Activated CD8-positive, alpha-beta T cell treated with anti-CD3 and anti-CD28 coated beads, Interleukin-2, amount 10 ng/mL, durations not matched to agents 7 days and 5 days (primary cell): ENCODE data around the gene CTNND2. TPM values are rescaled to one million over a fixed set of nuclear protein-coding genes. Genes with fewer than 3 reads are reported as not detected.

Experiments used
- ATAC-seq: fragments of 150-1000 bp; cut with Tn5 transposase; one replicate; pipeline ENCODE4 v1.10.0; 2021; ENCODE audit warnings: moderate library complexity
- CTCF ChIA-PET: fragments of 350-600 bp; sonication (Branson Sonifier 250); formaldehyde crosslinking; loops from one replicate; lab custom pipeline; 2021; ENCODE audit warnings: antibody characterized with exemption; lab: Charles Lee
- POLR2A ChIA-PET: fragments of 350-600 bp; sonication (Branson Sonifier 250); formaldehyde crosslinking; loops from one replicate; lab custom pipeline; 2021; ENCODE audit warnings: antibody characterized with exemption; lab: Charles Lee
- DNase-seq: peaks from one replicate; pipeline ENCODE4 v3.0.0-alpha.2; 2020
- H3K27ac Mint-ChIP-seq: one replicate; pipeline ENCODE4 v1.8.0; 2021; ENCODE audit warnings: mild to moderate bottlenecking, mixed read lengths
- H3K27me3 Mint-ChIP-seq: one replicate; pipeline ENCODE4 v1.8.0; 2021; ENCODE audit warnings: low read depth, mixed read lengths
- H3K36me3 Mint-ChIP-seq: one replicate; pipeline ENCODE4 v1.8.0; 2021; ENCODE audit warnings: low read depth, mixed read lengths
- H3K4me1 Mint-ChIP-seq: one replicate; pipeline ENCODE4 v1.8.0; 2021; ENCODE audit warnings: low read depth, mixed read lengths
- H3K4me3 Mint-ChIP-seq: one replicate; pipeline ENCODE4 v1.8.0; 2021; ENCODE audit warnings: mild to moderate bottlenecking, mixed read lengths
- H3K9me3 Mint-ChIP-seq: one replicate; pipeline ENCODE4 v1.8.0; 2022; ENCODE audit warnings: mixed read lengths; ENCODE audit not compliant: insufficient read depth
- total RNA-seq, 2 experiments: library from RNA; stranded (reverse); gene quantifications; one replicate each; pipeline ENCODE4 v1.2.3, GENCODE V29; 2021

Gene CTNND2
- total RNA-seq, 2 experiments from 2014 or later, result not detected

GRCh38 chr5:11385251-11385900 is 518.9 kb downstream of the CTNND2 start:
- ATAC-seq (no peak), DNase-seq (no peak)
- POLR2A ChIA-PET, result no interaction called here
- H3K27me3 Mint-ChIP-seq, result peaks cover 29% of the 10 kb centered on the region
- CTCF ChIA-PET, result no interaction called here
- H3K27ac Mint-ChIP-seq, result no peak overlapping the region
- H3K36me3 Mint-ChIP-seq, result peaks cover 2% of the 10 kb centered on the region
- H3K9me3 Mint-ChIP-seq, result no peaks in the 10 kb centered on the region
- peaks cover 9% of the 10 kb centered on the region for H3K4me1 Mint-ChIP-seq
- no peak overlapping the region for H3K4me3 Mint-ChIP-seq

GRCh38 chr5:11384441-11385250 is 519.6 kb downstream of the CTNND2 start:
- H3K27ac Mint-ChIP-seq, result peak overlapping the region; percentile 9
- DNase-seq (no peak), ATAC-seq (peak; percentile 27)
- no peaks in the 10 kb centered on the region for H3K9me3 Mint-ChIP-seq
- peaks cover 2% of the 10 kb centered on the region for H3K36me3 Mint-ChIP-seq
- H3K27me3 Mint-ChIP-seq, result peaks cover 29% of the 10 kb centered on the region
- POLR2A ChIA-PET, result no interaction called here
- peaks cover 9% of the 10 kb centered on the region for H3K4me1 Mint-ChIP-seq
- CTCF ChIA-PET, result no interaction called here
- H3K4me3 Mint-ChIP-seq, result no peak overlapping the region

GRCh38 chr5:11383506-11384095 is 520.6 kb downstream of the CTNND2 start:
- no peak overlapping the region for H3K27ac Mint-ChIP-seq
- CTCF ChIA-PET, result no interaction called here
- H3K27me3 Mint-ChIP-seq, result peaks cover 29% of the 10 kb centered on the region
- H3K4me3 Mint-ChIP-seq, result no peak overlapping the region
- DNase-seq (no peak), ATAC-seq (no peak)
- H3K9me3 Mint-ChIP-seq, result no peaks in the 10 kb centered on the region
- peaks cover 2% of the 10 kb centered on the region for H3K36me3 Mint-ChIP-seq
- peaks cover 9% of the 10 kb centered on the region for H3K4me1 Mint-ChIP-seq
- POLR2A ChIA-PET, result no interaction called here

GRCh38 chr5:11378461-11378860 is 525.8 kb downstream of the CTNND2 start:
- CTCF ChIA-PET, result no interaction called here
- POLR2A ChIA-PET, result no interaction called here
- no peaks in the 10 kb centered on the region for H3K36me3 Mint-ChIP-seq
- peaks cover 4% of the 10 kb centered on the region for H3K27me3 Mint-ChIP-seq
- no peaks in the 10 kb centered on the region for H3K9me3 Mint-ChIP-seq
- ATAC-seq, result no peak
- H3K4me1 Mint-ChIP-seq, result no peaks in the 10 kb centered on the region
- H3K4me3 Mint-ChIP-seq, result no peak overlapping the region
- DNase-seq, result no peak
- no peak overlapping the region for H3K27ac Mint-ChIP-seq

- POLR2A ChIA-PET, result no interaction called here
- CTCF ChIA-PET, result no interaction called here
- no peaks in the 10 kb centered on the region for H3K36me3 Mint-ChIP-seq
- H3K4me3 Mint-ChIP-seq, result no peak overlapping the region
- H3K27ac Mint-ChIP-seq, result no peak overlapping the region
- H3K9me3 Mint-ChIP-seq, result no peaks in the 10 kb centered on the region
- ATAC-seq (no peak), DNase-seq (no peak)
- H3K27me3 Mint-ChIP-seq, result peaks cover 1% of the 10 kb centered on the region
- no peaks in the 10 kb centered on the region for H3K4me1 Mint-ChIP-seq
Observed at GRCh38 chr5:11377896-11378295, 526.4 kb downstream of the CTNND2 start.

GRCh38 chr5:11372191-11372590 is 532.1 kb downstream of the CTNND2 start:
- Mint-ChIP-seq H3K27ac (no peak overlapping the region), H3K4me1 (no peaks in the 10 kb centered on the region), H3K36me3 (no peaks in the 10 kb centered on the region), H3K27me3 (no peaks in the 10 kb centered on the region), H3K9me3 (no peaks in the 10 kb centered on the region), H3K4me3 (no peak overlapping the region)
- CTCF ChIA-PET, result no interaction called here
- POLR2A ChIA-PET, result no interaction called here
- DNase-seq (no peak), ATAC-seq (no peak)

- ChIA-PET CTCF (no interaction called here), POLR2A (no interaction called here)
- Mint-ChIP-seq H3K27me3 (no peaks in the 10 kb centered on the region), H3K9me3 (no peaks in the 10 kb centered on the region), H3K27ac (no peak overlapping the region), H3K4me3 (no peak overlapping the region), H3K4me1 (no peaks in the 10 kb centered on the region), H3K36me3 (no peaks in the 10 kb centered on the region)
- ATAC-seq (no peak), DNase-seq (no peak)
Observed at GRCh38 chr5:11371021-11371420, 533.2 kb downstream of the CTNND2 start.

- Mint-ChIP-seq H3K9me3 (no peaks in the 10 kb centered on the region), H3K4me1 (no peaks in the 10 kb centered on the region), H3K4me3 (no peak overlapping the region), H3K27me3 (no peaks in the 10 kb centered on the region), H3K36me3 (no peaks in the 10 kb centered on the region), H3K27ac (no peak overlapping the region)
- ChIA-PET CTCF (no interaction called here), POLR2A (no interaction called here)
- no peak for ATAC-seq
- DNase-seq, result no peak
Observed at GRCh38 chr5:11364531-11364930, 539.7 kb downstream of the CTNND2 start.

- H3K4me1 Mint-ChIP-seq, result no peaks in the 10 kb centered on the region
- CTCF ChIA-PET, result no interaction called here
- H3K36me3 Mint-ChIP-seq, result no peaks in the 10 kb centered on the region
- H3K27ac Mint-ChIP-seq, result no peak overlapping the region
- no peak for DNase-seq
- POLR2A ChIA-PET, result no interaction called here
- H3K9me3 Mint-ChIP-seq, result no peaks in the 10 kb centered on the region
- ATAC-seq, result no peak
- no peak overlapping the region for H3K4me3 Mint-ChIP-seq
- no peaks in the 10 kb centered on the region for H3K27me3 Mint-ChIP-seq
Observed at GRCh38 chr5:11363631-11364178, 540.5 kb downstream of the CTNND2 start.

- H3K27me3 Mint-ChIP-seq, result no peaks in the 10 kb centered on the region
- no peaks in the 10 kb centered on the region for H3K9me3 Mint-ChIP-seq
- no peak for ATAC-seq
- POLR2A ChIA-PET, result no interaction called here
- H3K36me3 Mint-ChIP-seq, result no peaks in the 10 kb centered on the region
- CTCF ChIA-PET, result no interaction called here
- H3K4me3 Mint-ChIP-seq, result no peak overlapping the region
- no peak overlapping the region for H3K27ac Mint-ChIP-seq
- no peak for DNase-seq
- H3K4me1 Mint-ChIP-seq, result no peaks in the 10 kb centered on the region
Observed at GRCh38 chr5:11361768-11362167, 542.5 kb downstream of the CTNND2 start.

- ChIA-PET POLR2A (no interaction called here), CTCF (no interaction called here)
- H3K4me3 Mint-ChIP-seq, result no peak overlapping the region
- DNase-seq (no peak), ATAC-seq (no peak)
- H3K27ac Mint-ChIP-seq, result no peak overlapping the region
- H3K4me1 Mint-ChIP-seq, result no peaks in the 10 kb centered on the region
- no peaks in the 10 kb centered on the region for H3K27me3 Mint-ChIP-seq
- no peaks in the 10 kb centered on the region for H3K9me3 Mint-ChIP-seq
- H3K36me3 Mint-ChIP-seq, result no peaks in the 10 kb centered on the region
Observed at GRCh38 chr5:11357928-11358327, 546.3 kb downstream of the CTNND2 start.

GRCh38 chr5:11355491-11355890 is 548.8 kb downstream of the CTNND2 start:
- no peak for DNase-seq
- ChIA-PET CTCF (no interaction called here), POLR2A (no interaction called here)
- Mint-ChIP-seq H3K9me3 (no peaks in the 10 kb centered on the region), H3K27ac (no peak overlapping the region), H3K4me3 (no peak overlapping the region), H3K36me3 (no peaks in the 10 kb centered on the region), H3K4me1 (no peaks in the 10 kb centered on the region), H3K27me3 (no peaks in the 10 kb centered on the region)
- no peak for ATAC-seq
